Vagina (tissue), 2 donors: Measurements from ENCODE around the gene CISD1.

Source experiments
- CTCF ChIP-seq, 3 experiments: fragments of 450-650 bp in 2 of 3; fragments of 200-600 bp in 1 of 3; sonication (generic) in 1 of 3; IDR thresholded peaks; one replicate each; pipeline ENCODE4 v1.5.1; 2017 to 2019; ENCODE audit warnings: antibody characterized with exemption in 3 of 3, mild to moderate bottlenecking in 2 of 3, moderate library complexity in 2 of 3
- POLR2A ChIP-seq, 2 donors: fragments of 450-650 bp; IDR thresholded peaks; one replicate each; pipeline ENCODE4 v1.6.1; 2017; ENCODE audit warnings: antibody characterized with exemption in 2 of 2, mild to moderate bottlenecking in 2 of 2, moderate library complexity in 2 of 2
- POLR2AphosphoS5 ChIP-seq, 2 donors: sonication (generic); formaldehyde crosslinking; IDR thresholded peaks; one replicate each; pipeline ENCODE4 v1.9.0; 2017; ENCODE audit warnings: antibody characterized with exemption in 2 of 2, mild to moderate bottlenecking in 2 of 2, low read depth in 1 of 2; ENCODE audit not compliant: insufficient read depth in 1 of 2

GRCh38 chr10:58269782-58270290 is 874 bp downstream of the CISD1 start:
- TF ChIP-seq POLR2A (IDR thresholded peaks at IDR 0.05) (no peak), CTCF (IDR thresholded peaks at IDR 0.05) (no peak), POLR2AphosphoS5 (IDR thresholded peaks at IDR 0.05; ENCODE audit: insufficient read depth in 1 of 2, low read depth in 1 of 2) (no peak)
